HepG2 (cell line): ENCODE results near the gene ZNF488. TPM values are rescaled to one million over a fixed set of nuclear protein-coding genes. Genes with fewer than 3 reads are reported as not detected.

ENCODE experiments used
- ATAC-seq: fragments of 200-7000 bp; cut with Tn5 transposase; 3 replicates; pipeline ENCODE4 v1.9.1; 2020; ENCODE audit warnings: mild to moderate bottlenecking, moderate library complexity
- BruUV-seq: library from RNA; stranded (reverse); fragments of 400-500 nt; replicated peaks from 2 replicates; lab custom pipeline; 2021; lab: Mats Ljungman, UMichigan
- CTCF ChIA-PET: fragments of 300-600 bp; formaldehyde crosslinking; extraction: SDS; loops from one replicate; lab custom pipeline; 2021; ENCODE audit warnings: low total read pairs, inconsistent platforms, low intra/inter-chr PET ratio; lab: Yijun Ruan, JAX
- POLR2A ChIA-PET: fragments of 350-600 bp; sonication (Branson Sonifier 250); formaldehyde crosslinking; loops from one replicate; lab custom pipeline; 2020; ENCODE audit warnings: antibody characterized with exemption, inconsistent platforms; lab: Yijun Ruan, JAX
- DNase-seq: peaks from one replicate; pipeline ENCODE4 v3.0.0-alpha.2; 2015; ENCODE audit warnings: low spot score
- FAIRE-seq: peaks from 3 replicates; lab custom pipeline; 2011; peaks lifted over from hg19 to GRCh38; lab: Jason Lieb, UNC
- H2AFZ ChIP-seq: one replicate; pipeline ENCODE4 v1.6.1; 2011; ENCODE audit warnings: low read length, inconsistent platforms
- H3K27ac ChIP-seq: fragments of 300-600 bp; 3 replicates; pipeline ENCODE4 v1.8.0; 2011; ENCODE audit warnings: mixed run types, mild to moderate bottlenecking, mixed read lengths, low read length, inconsistent platforms; ENCODE audit not compliant: insufficient read depth; ENCODE audit errors: extremely low read length
- H3K27me3 ChIP-seq, 2 experiments: fragments of 200-600 bp in 1 of 2; 2 replicates in 1 of 2; 3 replicates in 1 of 2; pipeline versions ENCODE4 v1.6.0 to v1.8.0; 2011; ENCODE audit warnings: low read length in 2 of 2, mild to moderate bottlenecking in 2 of 2, moderate library complexity in 2 of 2, inconsistent platforms in 1 of 2; ENCODE audit not compliant: insufficient read depth in 2 of 2, control insufficient read depth in 1 of 2
- H3K36me3 ChIP-seq, 2 experiments: fragments of 200-600 bp in 1 of 2; replicated peaks in 1 of 2; 2 replicates in 1 of 2; 3 replicates in 1 of 2; pipeline versions ENCODE4 v1.5.1 to v1.8.0; 2011; ENCODE audit warnings: low read length in 2 of 2, inconsistent platforms in 1 of 2; ENCODE audit not compliant: insufficient read depth in 2 of 2, control insufficient read depth in 1 of 2
- H3K4me1 ChIP-seq: 2 replicates; pipeline ENCODE4 v1.5.1; 2012; ENCODE audit warnings: low read length, inconsistent platforms; ENCODE audit not compliant: insufficient read depth
- H3K4me2 ChIP-seq: 2 replicates; pipeline ENCODE4 v1.6.0; 2011; ENCODE audit warnings: low read depth, low read length, inconsistent platforms
- H3K4me3 ChIP-seq, 3 experiments: fragments of 200-600 bp in 1 of 3; sonication (generic), shearing (Covaris generic) in 1 of 3; replicated peaks in 1 of 3; 2 replicates each; pipeline ENCODE4 v1.5.1; 2011 to 2016; ENCODE audit warnings: low read length in 3 of 3, inconsistent platforms in 2 of 3, low read depth in 2 of 3, mild to moderate bottlenecking in 2 of 3, control low read depth in 1 of 3, mixed read lengths in 1 of 3; ENCODE audit not compliant: insufficient read depth in 1 of 3
- H3K79me2 ChIP-seq: one replicate; pipeline ENCODE4 v1.6.1; 2011; ENCODE audit warnings: low read length, inconsistent platforms; ENCODE audit not compliant: insufficient read depth
- H3K9ac ChIP-seq: 2 replicates; pipeline ENCODE4 v1.6.0; 2011; ENCODE audit warnings: mild to moderate bottlenecking, low read depth, low read length, inconsistent platforms; ENCODE audit not compliant: insufficient read depth
- H3K9me3 ChIP-seq: 2 replicates; pipeline ENCODE4 v1.5.1; 2012; ENCODE audit warnings: mild to moderate bottlenecking, low read length
- H4K20me1 ChIP-seq: 2 replicates; pipeline ENCODE4 v1.6.0; 2011; ENCODE audit warnings: inconsistent platforms, mild to moderate bottlenecking, low read length, moderate library complexity; ENCODE audit not compliant: insufficient read depth
- ARHGAP35 ChIP-seq: sonication (generic); formaldehyde crosslinking; IDR thresholded peaks from 2 replicates; pipeline ENCODE4 v1.9.0; 2022; ENCODE audit warnings: mild to moderate bottlenecking, inconsistent platforms, moderate library complexity, missing genetic modification reagents, borderline replicate concordance
- ATF3 ChIP-seq: sonication (generic); formaldehyde crosslinking; IDR thresholded peaks from 2 replicates; pipeline ENCODE4 v1.4.0; 2020; ENCODE audit warnings: missing genetic modification reagents
- ATF7-NPFF ChIP-seq: sonication (generic); formaldehyde crosslinking; IDR thresholded peaks from 2 replicates; pipeline ENCODE4 v1.8.1; 2023; ENCODE audit warnings: mild to moderate bottlenecking, low read depth, missing genetic modification reagents, moderate library complexity
- ETV5 ChIP-seq: IDR thresholded peaks from 2 replicates; pipeline ENCODE4 v1.6.1; 2018; ENCODE audit warnings: missing biosample characterization, missing genetic modification reagents, inconsistent platforms, borderline replicate concordance
- FOSL1 ChIP-seq: sonication (generic); formaldehyde crosslinking; IDR thresholded peaks from 2 replicates; pipeline ENCODE4 v1.9.0; 2021; ENCODE audit warnings: missing genetic modification reagents, borderline replicate concordance
- GABPB1 ChIP-seq: IDR thresholded peaks from 2 replicates; pipeline ENCODE4 v1.6.1; 2016; ENCODE audit warnings: mild to moderate bottlenecking, missing genetic modification reagents, moderate library complexity, missing compliant biosample characterization
- JUN ChIP-seq: sonication (generic); formaldehyde crosslinking; IDR thresholded peaks from 2 replicates; pipeline ENCODE4 v1.4.0; 2020; ENCODE audit warnings: mild to moderate bottlenecking, missing genetic modification reagents
- JUND ChIP-seq: sonication (generic); formaldehyde crosslinking; IDR thresholded peaks from 2 replicates; pipeline ENCODE4 v1.8.0; 2022; ENCODE audit warnings: mild to moderate bottlenecking, missing genetic modification reagents
- NAIF1 ChIP-seq: sonication (generic); formaldehyde crosslinking; IDR thresholded peaks from 2 replicates; pipeline ENCODE4 v1.5.0; 2020; ENCODE audit warnings: mild to moderate bottlenecking, missing genetic modification reagents, borderline replicate concordance
- RXRB ChIP-seq: IDR thresholded peaks from 2 replicates; pipeline ENCODE4 v1.6.1; 2016; ENCODE audit warnings: borderline replicate concordance, missing genetic modification reagents, missing compliant biosample characterization
- TEAD3 ChIP-seq: optimal IDR thresholded peaks from 2 replicates; pipeline ENCODE3; 2016; ENCODE audit warnings: borderline replicate concordance
- YEATS4 ChIP-seq: sonication (generic); formaldehyde crosslinking; IDR thresholded peaks from 2 replicates; pipeline ENCODE4 v1.4.0; 2020; ENCODE audit warnings: missing genetic modification reagents, borderline replicate concordance
- ZNF263 ChIP-seq: sonication (generic); formaldehyde crosslinking; IDR thresholded peaks from 2 replicates; pipeline ENCODE4 v1.4.0; 2020; ENCODE audit warnings: missing genetic modification reagents
- ZNF331 ChIP-seq: sonication (generic); formaldehyde crosslinking; IDR thresholded peaks from 2 replicates; pipeline ENCODE4 v1.4.0; 2020; ENCODE audit warnings: missing genetic modification reagents
- ZNF44 ChIP-seq: sonication (generic); formaldehyde crosslinking; IDR thresholded peaks from 2 replicates; pipeline ENCODE4 v1.5.1; 2020; ENCODE audit warnings: mild to moderate bottlenecking, missing genetic modification reagents
- ZNF577 ChIP-seq: sonication (generic); formaldehyde crosslinking; IDR thresholded peaks from 2 replicates; pipeline ENCODE4 v1.4.0; 2020; ENCODE audit warnings: mild to moderate bottlenecking, low read depth, missing genetic modification reagents, borderline replicate concordance
- ZNF687 ChIP-seq: sonication (generic); formaldehyde crosslinking; IDR thresholded peaks from 2 replicates; pipeline ENCODE4 v1.5.1; 2020; ENCODE audit warnings: mild to moderate bottlenecking, missing genetic modification reagents, moderate library complexity
- WGBS: methylation state at CpG from one replicate; pipeline ENCODE4 v1.1.6; 2017; ENCODE audit warnings: low lambda C conversion rate; 5-methylcytosine and 5-hydroxymethylcytosine counted together
- in situ Hi-C: cut with HindIII; loops from 2 replicates; pipeline ENCODE4 v1.10.0; 2017; ENCODE audit warnings: low pct_unique_long_range_greater_than_20kb; ENCODE audit not compliant: extremely low pct_ligation_motif_present
- intact Hi-C: fragments of 100-400 bp; cut with micrococcal nuclease; formaldehyde crosslinking; loops from one replicate; pipeline ENCODE4 v1.10.0; 2022; ENCODE audit not compliant: unreplicated experiment
- polyA plus RNA-seq, 8 experiments: library from polyadenylated mRNA; depleted of rRNA in 3 of 8; stranded (reverse) in 7 of 8; unstranded in 1 of 8; fragments of >200 nt; fragmentation: Illumina TruSeq in 4 of 8; extraction: Trizol in 4 of 8; gene quantifications; 2 replicates each; pipeline versions ENCODE4 v1.2.1 to v1.2.3, GENCODE V29; 2011 to 2016; ENCODE audit warnings: low read depth in 4 of 8, missing spikeins in 1 of 8, mixed read lengths in 1 of 8; ENCODE audit not compliant: insufficient read depth in 1 of 8
- total RNA-seq, 5 experiments: library from RNA; depleted of rRNA; stranded (reverse); fragments of >200 nt; fragmentation: Illumina TruSeq; extraction: Trizol; gene quantifications; 2 replicates each; pipeline ENCODE4 v1.2.3, GENCODE V29; 2016; ENCODE audit warnings: low read depth in 1 of 5

ZNF488 gene
- total and polyA plus RNA-seq, 2 of the 13 experiments (the other 11 are each of a cell fraction or from before 2014, with no cell fraction given) = 0.13 to 0.15 TPM

GRCh38 chr10:47403446-47404318 is 19.6 kb upstream of the ZNF488 start (continued):
- peak; percentile 37; the same call in 1 of the 2 replicates for TF ChIP-seq ZNF687
- TF ChIP-seq YEATS4 (CRISPR knock-in tag) = no peak

- Histone ChIP-seq H3K27ac (no peak overlapping the region), H3K4me2 (peak overlapping the region; percentile 56), H3K9me3 (no peaks in the 10 kb centered on the region), H3K79me2 (no peaks in the 10 kb centered on the region), H2AFZ (no peak overlapping the region), H3K36me3 (no peaks in the 10 kb centered on the region), H3K27me3 (no peaks in the 10 kb centered on the region), H3K4me3 (peak overlapping the region in 1 of 3 experiments; percentile 0; a peak in 1 of 6 replicates), H4K20me1 (no peaks in the 10 kb centered on the region), H3K4me1 (peaks cover 38% of the 10 kb centered on the region), H3K9ac (no peak overlapping the region)
- in situ Hi-C loops (no loop called here), intact Hi-C loops (no loop called here)
- ChIA-PET POLR2A (no interaction called here), CTCF (no interaction called here)
- ATAC-seq (peak; percentile 80), FAIRE-seq (no peak), DNase-seq (peak; percentile 70)
- 29% methylated on average over 4 of the region's 4 CpGs for WGBS
- no TSS peak for BruUV-seq
- TF ChIP-seq JUN (CRISPR knock-in tag) = peak; percentile 67; the same call in 1 of the 2 replicates
- TF ChIP-seq ZNF331 = 0 out of 2 replicates have a peak, but pooled peaks have one; percentile 21
- peak; percentile 93 for TF ChIP-seq TEAD3
- TF ChIP-seq NAIF1 = no peak
- peak; percentile 87 for TF ChIP-seq ZNF263 (CRISPR knock-in tag)
- peak; percentile 43; the same call in 1 of the 2 replicates for TF ChIP-seq RXRB
- TF ChIP-seq JUND (CRISPR knock-in tag) = peak; percentile 93
- TF ChIP-seq ZNF577 = no peak
- no peak for TF ChIP-seq ZNF44 (CRISPR knock-in tag)
- peak; percentile 71; the same call in 1 of the 2 replicates for TF ChIP-seq FOSL1 (CRISPR knock-in tag)
- TF ChIP-seq ATF7-NPFF (CRISPR knock-in tag) = 0 out of 2 replicates have a peak, but pooled peaks have one; percentile 34
- TF ChIP-seq ARHGAP35 = no peak
- peak; percentile 84 for TF ChIP-seq ATF3 (CRISPR knock-in tag)
- 0 out of 2 replicates have a peak, but pooled peaks have one; percentile 29 for TF ChIP-seq GABPB1 (CRISPR knock-in tag)
- TF ChIP-seq ETV5 (CRISPR knock-in tag) = peak; percentile 22; the same call in 1 of the 2 replicates
Measured at GRCh38 chr10:47402641-47403301, 18.7 kb upstream of the ZNF488 start.
